GM19438 (cell line): ENCODE results near the gene IFT88.

Experiments
- ATAC-seq: cut with Tn5 transposase; IDR thresholded peaks from one replicate; pipeline ENCODE4 v1.9.1; 2021; ENCODE audit warnings: low read depth; ENCODE audit not compliant: unreplicated experiment

Gene IFT88

GRCh38 chr13:20566898-20567874 lies at the start of gene IFT88:
IFT88 (plus strand) TSS chr13:20567157; CDS start chr13:20574386, 7,229 bp downstream.
- ATAC-seq, result peak; percentile 94

GRCh38 chr13:20518660-20519100 lies 48.3 kb upstream of the IFT88 start:
- ATAC-seq, result no peak

- ATAC-seq, result no peak
Measured at GRCh38 chr13:20519875-20520274, 47.1 kb upstream of the IFT88 start.

- no peak for ATAC-seq
Measured at GRCh38 chr13:20521364-20522115, 45.4 kb upstream of the IFT88 start.

GRCh38 chr13:20525144-20525600 lies 41.8 kb upstream of the IFT88 start:
- peak; percentile 27 for ATAC-seq

- ATAC-seq, result peak; percentile 83
Measured at GRCh38 chr13:20525601-20526544, 41.1 kb upstream of the IFT88 start, which contains the start of gene CRYL1. CRYL1 (minus strand) TSS chr13:20525857; CDS start chr13:20525794, 63 bp downstream.

GRCh38 chr13:20526664-20527063 lies 40.3 kb upstream of the IFT88 start:
- no peak for ATAC-seq

- ATAC-seq, result no peak
Measured at GRCh38 chr13:20528452-20528851, 38.5 kb upstream of the IFT88 start.

GRCh38 chr13:20534038-20534608 lies 32.8 kb upstream of the IFT88 start:
- no peak for ATAC-seq

GRCh38 chr13:20536992-20537391 lies 30.0 kb upstream of the IFT88 start:
- ATAC-seq, result no peak

GRCh38 chr13:20544201-20544923 lies 22.6 kb upstream of the IFT88 start:
- ATAC-seq, result no peak

GRCh38 chr13:20546556-20546955 lies 20.4 kb upstream of the IFT88 start:
- no peak for ATAC-seq

GRCh38 chr13:20547479-20547908 lies 19.5 kb upstream of the IFT88 start:
- ATAC-seq, result no peak

GRCh38 chr13:20550799-20551198 lies 16.2 kb upstream of the IFT88 start:
- ATAC-seq, result no peak

GRCh38 chr13:20553311-20553710 lies 13.6 kb upstream of the IFT88 start:
- ATAC-seq, result no peak

GRCh38 chr13:20558982-20559381 lies 8.0 kb upstream of the IFT88 start:
- no peak for ATAC-seq

- no peak for ATAC-seq
Measured at GRCh38 chr13:20559659-20560356, 7.1 kb upstream of the IFT88 start.

GRCh38 chr13:20561741-20562140 lies 5.2 kb upstream of the IFT88 start:
- ATAC-seq, result no peak
